Left lung (tissue), 10 donors: ENCODE results near the gene RGS2. TPM values are rescaled to one million over a fixed set of nuclear protein-coding genes. Genes with fewer than 3 reads are reported as not detected.

Experiments used
- ATAC-seq: fragments of 200-7000 bp; cut with Tn5 transposase; one replicate; pipeline ENCODE4 v1.9.1; 2020; ENCODE audit warnings: moderate library complexity
- DNase-seq, 4 donors: peaks; one replicate each; pipeline ENCODE4 v3.0.0-alpha.2; 2013 to 2020
- H3K27ac ChIP-seq, 2 donors: fragments of 200-600 bp; sonication (generic) in 1 of 2; one replicate each; pipeline versions ENCODE4 v1.5.0 to v1.8.0; 2020 to 2021
- H3K27me3 ChIP-seq, 2 donors: fragments of 200-600 bp; sonication (generic) in 1 of 2; one replicate each; pipeline versions ENCODE4 v1.5.0 to v1.8.0; 2020 to 2021
- H3K36me3 ChIP-seq, 2 donors: fragments of 200-600 bp; sonication (generic) in 1 of 2; one replicate each; pipeline versions ENCODE4 v1.5.0 to v1.8.0; 2020 to 2021
- H3K4me1 ChIP-seq, 2 donors: fragments of 200-600 bp; one replicate each; pipeline ENCODE4 v1.8.0; 2021
- H3K4me3 ChIP-seq, 2 donors: fragments of 200-600 bp; sonication (generic) in 1 of 2; one replicate each; pipeline versions ENCODE4 v1.5.0 to v1.8.0; 2020 to 2021; ENCODE audit warnings: mild to moderate bottlenecking in 1 of 2
- H3K9me3 ChIP-seq, 2 donors: fragments of 200-600 bp; sonication (generic) in 1 of 2; one replicate each; pipeline versions ENCODE4 v1.5.0 to v1.8.0; 2020 to 2021
- intact Hi-C, 2 donors: fragments of 100-400 bp; cut with DNase I; formaldehyde crosslinking; loops; one replicate each; pipeline versions ENCODE4 v1.11.2 to v1.14.2; 2022
- polyA plus RNA-seq, 6 donors: library from polyadenylated mRNA; unstranded; fragments of 120-200 nt; gene quantifications; one replicate each; pipeline ENCODE4 v1.2.1, GENCODE V29; 2013; ENCODE audit not compliant: insufficient read length in 6 of 6
- total RNA-seq, 2 donors: library from RNA; stranded (reverse); fragmentation: NEBNext Ultra II Directional; extraction: Animal tissue kit (Norgen Biotek cat#: 25700); gene quantifications; one replicate each; pipeline ENCODE4 v1.2.1, GENCODE V29; 2021
- TF ChIP-seq, protein P1 (sequence below), 2 donors: fragments of 200-600 bp; sonication (generic) in 1 of 2; IDR thresholded peaks; one replicate each; pipeline versions ENCODE4 v1.5.0 to v1.8.0; 2021; ENCODE audit warnings: antibody characterized with exemption in 2 of 2
- donor health status: DM: no; HTN: yes; CAD: no.
- donor health status: DM: no; HTN: no; CAD: no.

Gene RGS2
- total and polyA plus RNA-seq, 8 donors, result 35.3 to 182 (median 126) TPM

DNA sequence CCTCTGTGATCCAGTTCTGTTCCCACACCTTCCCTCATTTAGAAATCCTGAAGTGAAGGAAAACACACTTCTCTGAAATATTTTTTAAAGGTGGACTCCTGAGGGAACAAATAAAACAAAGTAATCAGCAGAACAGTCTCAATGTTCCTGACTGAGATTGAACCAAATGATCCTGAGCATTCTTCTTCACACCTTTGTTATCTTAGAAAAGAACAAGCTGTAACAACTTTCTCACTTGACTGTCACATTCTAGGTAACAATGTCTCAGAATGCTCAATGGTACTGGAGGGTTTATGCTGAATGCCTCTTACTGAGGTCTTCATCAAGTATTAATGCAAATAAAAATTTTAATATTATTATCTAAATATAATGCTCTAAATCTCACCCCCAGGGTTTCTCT lies 40.4 kb upstream of the RGS2 start:
- no peak overlapping the region for H3K4me3 ChIP-seq
- ATAC-seq, result no peak
- no peaks in the 10 kb centered on the region for H3K4me1 ChIP-seq
- H3K27me3 ChIP-seq, result no peaks in the 10 kb centered on the region
- DNase-seq, result no peak
- H3K9me3 ChIP-seq, result no peaks in the 10 kb centered on the region
- H3K27ac ChIP-seq, result no peak overlapping the region
- intact Hi-C loops, result no loop called here
- H3K36me3 ChIP-seq, result no peaks in the 10 kb centered on the region
- TF ChIP-seq, protein P1, sequence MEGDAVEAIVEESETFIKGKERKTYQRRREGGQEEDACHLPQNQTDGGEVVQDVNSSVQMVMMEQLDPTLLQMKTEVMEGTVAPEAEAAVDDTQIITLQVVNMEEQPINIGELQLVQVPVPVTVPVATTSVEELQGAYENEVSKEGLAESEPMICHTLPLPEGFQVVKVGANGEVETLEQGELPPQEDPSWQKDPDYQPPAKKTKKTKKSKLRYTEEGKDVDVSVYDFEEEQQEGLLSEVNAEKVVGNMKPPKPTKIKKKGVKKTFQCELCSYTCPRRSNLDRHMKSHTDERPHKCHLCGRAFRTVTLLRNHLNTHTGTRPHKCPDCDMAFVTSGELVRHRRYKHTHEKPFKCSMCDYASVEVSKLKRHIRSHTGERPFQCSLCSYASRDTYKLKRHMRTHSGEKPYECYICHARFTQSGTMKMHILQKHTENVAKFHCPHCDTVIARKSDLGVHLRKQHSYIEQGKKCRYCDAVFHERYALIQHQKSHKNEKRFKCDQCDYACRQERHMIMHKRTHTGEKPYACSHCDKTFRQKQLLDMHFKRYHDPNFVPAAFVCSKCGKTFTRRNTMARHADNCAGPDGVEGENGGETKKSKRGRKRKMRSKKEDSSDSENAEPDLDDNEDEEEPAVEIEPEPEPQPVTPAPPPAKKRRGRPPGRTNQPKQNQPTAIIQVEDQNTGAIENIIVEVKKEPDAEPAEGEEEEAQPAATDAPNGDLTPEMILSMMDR (IDR thresholded peaks at IDR 0.05), result no peak

DNA sequence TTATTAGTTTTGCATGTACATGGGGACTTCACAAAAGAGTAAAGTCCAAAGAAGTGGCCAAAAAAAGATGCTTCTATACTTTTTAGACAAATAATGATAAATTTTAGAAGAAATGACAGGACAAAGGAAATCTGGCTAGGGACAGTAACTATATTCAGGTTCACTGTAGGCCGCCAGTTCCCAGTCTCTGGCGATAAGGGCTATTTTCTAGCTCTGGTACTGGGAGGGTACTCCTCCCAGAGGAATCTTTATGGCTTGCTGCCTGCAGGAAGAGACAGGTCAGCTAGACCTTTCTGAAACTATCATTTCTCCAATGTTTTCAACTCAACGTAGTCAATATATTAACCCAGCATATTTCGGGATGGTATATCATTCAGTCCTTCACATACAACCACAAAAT lies 37.5 kb upstream of the RGS2 start:
- Histone ChIP-seq H3K27me3 (no peaks in the 10 kb centered on the region), H3K4me1 (no peaks in the 10 kb centered on the region), H3K27ac (no peak overlapping the region), H3K36me3 (no peaks in the 10 kb centered on the region), H3K9me3 (no peaks in the 10 kb centered on the region), H3K4me3 (no peak overlapping the region)
- no peak for DNase-seq
- no peak for ATAC-seq
- TF ChIP-seq, protein P1 (IDR thresholded peaks at IDR 0.05), result no peak
- intact Hi-C loops, result no loop called here

DNA sequence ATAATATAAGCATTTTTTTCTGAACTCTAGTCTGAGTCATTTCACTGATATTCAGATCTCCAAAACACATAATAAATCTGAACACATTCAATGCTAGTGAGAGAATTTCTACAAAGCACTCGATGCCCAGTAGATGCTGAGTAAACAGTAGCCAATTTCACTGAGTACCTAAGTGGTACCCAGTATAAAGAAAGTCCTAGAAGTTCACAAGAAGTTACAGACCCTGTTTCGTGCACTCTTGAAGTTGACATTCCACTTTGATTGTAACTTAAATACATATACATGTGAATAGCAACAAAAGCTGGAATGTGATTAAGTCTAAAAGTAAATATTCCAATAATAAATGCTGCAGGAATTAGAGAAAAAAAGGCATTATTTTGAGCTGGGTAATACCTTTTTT lies 33.2 kb upstream of the RGS2 start:
- Histone ChIP-seq H3K4me3 (no peak overlapping the region), H3K36me3 (no peaks in the 10 kb centered on the region), H3K27me3 (no peaks in the 10 kb centered on the region), H3K9me3 (no peaks in the 10 kb centered on the region), H3K27ac (no peak overlapping the region), H3K4me1 (no peaks in the 10 kb centered on the region)
- ATAC-seq (peak; percentile 41), DNase-seq (no peak)
- intact Hi-C loops, result no loop called here
- TF ChIP-seq, protein P1 (IDR thresholded peaks at IDR 0.05), result no peak

DNA sequence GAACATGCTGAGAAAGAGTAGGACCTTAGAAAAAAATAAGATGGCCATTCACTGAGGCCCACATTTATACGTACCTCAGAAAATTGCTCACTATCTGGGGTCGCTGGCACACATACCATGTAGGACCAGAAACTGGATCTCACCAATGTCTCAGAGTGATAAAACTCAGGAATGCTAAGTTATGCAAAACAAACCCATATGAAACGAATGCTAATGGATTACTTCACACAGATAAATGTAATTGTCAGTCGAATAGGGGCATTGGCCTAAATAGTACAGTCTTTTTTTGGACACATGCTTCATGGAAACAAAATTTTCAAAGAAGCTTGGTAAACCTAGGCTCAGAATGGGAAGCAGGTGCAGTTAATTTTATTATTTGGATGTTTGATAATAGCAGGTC lies 32.6 kb upstream of the RGS2 start:
- H3K27ac ChIP-seq, result no peak overlapping the region
- no peaks in the 10 kb centered on the region for H3K4me1 ChIP-seq

DNA sequence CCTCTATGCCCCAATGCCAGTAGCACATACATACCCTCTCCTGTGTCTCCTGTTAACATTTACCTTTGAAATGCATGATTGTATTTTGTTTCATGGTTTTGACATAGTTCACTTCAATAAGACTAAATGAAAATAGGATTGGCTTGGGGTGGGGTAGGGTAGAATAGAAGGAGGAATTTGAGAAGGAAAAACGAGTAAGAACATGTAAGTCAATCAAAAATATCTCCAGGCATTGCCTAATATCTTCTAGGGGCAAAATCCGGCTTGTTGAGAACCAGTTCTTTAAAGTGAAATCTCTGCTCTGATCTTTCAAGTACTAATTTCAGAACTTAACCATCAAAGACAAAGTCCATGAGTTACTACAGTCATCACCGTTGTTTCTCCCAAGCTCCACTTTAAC lies 31.8 kb upstream of the RGS2 start:
- H3K4me1 ChIP-seq, result no peaks in the 10 kb centered on the region
- no peak overlapping the region for H3K27ac ChIP-seq
- no peak overlapping the region for H3K4me3 ChIP-seq
- ATAC-seq (no peak), DNase-seq (no peak)
- H3K36me3 ChIP-seq, result no peaks in the 10 kb centered on the region
- H3K27me3 ChIP-seq, result no peaks in the 10 kb centered on the region
- TF ChIP-seq, protein P1 (IDR thresholded peaks at IDR 0.05), result no peak
- H3K9me3 ChIP-seq, result no peaks in the 10 kb centered on the region
- intact Hi-C loops, result no loop called here

More for the DNA sequence above, 32.6 kb upstream of the RGS2 start:
- TF ChIP-seq, protein P1 (IDR thresholded peaks at IDR 0.05), result no peak
- Histone ChIP-seq H3K27me3 (no peaks in the 10 kb centered on the region), H3K36me3 (no peaks in the 10 kb centered on the region), H3K4me3 (no peak overlapping the region), H3K9me3 (no peaks in the 10 kb centered on the region)
- DNase-seq (no peak), ATAC-seq (no peak)
- intact Hi-C loops, result no loop called here
